Right lobe of liver (tissue), 4 donors: Measurements from ENCODE around the gene HELQ.

ENCODE experiments used
- POLR2A ChIP-seq: fragments of 450-650 bp; IDR thresholded peaks from one replicate; pipeline ENCODE4 v1.6.1; 2017; ENCODE audit warnings: antibody characterized with exemption, mild to moderate bottlenecking
- TF ChIP-seq, protein P1 (sequence below), 4 donors: fragments of 200-600 bp in 3 of 4; fragments of 450-650 bp in 1 of 4; IDR thresholded peaks; one replicate each; pipeline versions ENCODE4 v1.5.1 to v1.8.0; 2016 to 2022; ENCODE audit warnings: antibody characterized with exemption in 4 of 4, mild to moderate bottlenecking in 2 of 4
- donor health status: DM: no; HTN: no; CAD: no.
- donor health status: DM: no; HTN: no; CAD: no.
- donor health status: DM: no; HTN: yes; CAD: no.

DNA sequence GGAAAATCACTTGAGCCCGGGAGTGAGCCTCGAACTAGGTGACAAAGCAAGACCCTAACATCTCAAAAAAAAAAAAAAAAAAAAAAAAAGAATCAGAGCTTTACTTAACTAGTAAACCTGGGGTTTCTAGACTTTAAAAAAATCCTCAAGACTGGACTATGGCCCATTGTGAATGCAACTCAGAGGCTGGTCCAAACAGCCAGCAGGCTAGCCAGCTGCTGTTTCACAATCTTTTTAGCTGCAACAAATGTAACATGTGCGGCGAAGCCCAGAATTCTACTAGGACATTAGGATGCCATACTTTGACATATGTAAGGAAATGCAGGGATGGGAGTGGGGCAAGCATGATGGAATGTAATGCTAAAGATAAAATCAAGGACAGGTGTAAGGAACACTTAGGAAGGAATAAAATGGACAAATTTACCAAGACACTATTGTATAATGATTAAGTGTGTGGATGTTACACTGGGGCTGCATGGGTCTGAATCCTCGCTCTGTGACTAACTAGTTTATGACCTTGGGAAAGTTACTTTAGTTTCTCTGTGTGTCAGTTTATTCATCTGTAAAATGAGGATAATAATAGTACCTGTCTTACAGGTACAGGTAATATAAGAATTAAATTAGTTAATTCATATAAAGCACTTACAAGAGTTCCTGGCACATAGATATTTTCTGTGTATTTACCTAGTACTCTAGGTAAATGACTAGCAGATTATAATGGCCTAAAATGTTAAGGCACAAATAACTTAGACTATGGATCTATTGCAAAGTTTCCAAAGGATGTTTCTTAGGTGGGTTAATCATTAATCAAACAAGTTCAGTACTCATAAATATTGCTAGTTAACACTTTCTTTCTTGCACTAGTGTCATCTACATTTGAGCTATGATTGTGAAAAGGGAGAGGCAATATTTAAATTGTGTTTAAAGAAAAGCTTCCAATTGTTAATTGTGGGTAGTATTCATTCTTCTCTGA, 49.5 kb downstream of the HELQ start:
- no peak for TF ChIP-seq POLR2A
- TF ChIP-seq, protein P1, sequence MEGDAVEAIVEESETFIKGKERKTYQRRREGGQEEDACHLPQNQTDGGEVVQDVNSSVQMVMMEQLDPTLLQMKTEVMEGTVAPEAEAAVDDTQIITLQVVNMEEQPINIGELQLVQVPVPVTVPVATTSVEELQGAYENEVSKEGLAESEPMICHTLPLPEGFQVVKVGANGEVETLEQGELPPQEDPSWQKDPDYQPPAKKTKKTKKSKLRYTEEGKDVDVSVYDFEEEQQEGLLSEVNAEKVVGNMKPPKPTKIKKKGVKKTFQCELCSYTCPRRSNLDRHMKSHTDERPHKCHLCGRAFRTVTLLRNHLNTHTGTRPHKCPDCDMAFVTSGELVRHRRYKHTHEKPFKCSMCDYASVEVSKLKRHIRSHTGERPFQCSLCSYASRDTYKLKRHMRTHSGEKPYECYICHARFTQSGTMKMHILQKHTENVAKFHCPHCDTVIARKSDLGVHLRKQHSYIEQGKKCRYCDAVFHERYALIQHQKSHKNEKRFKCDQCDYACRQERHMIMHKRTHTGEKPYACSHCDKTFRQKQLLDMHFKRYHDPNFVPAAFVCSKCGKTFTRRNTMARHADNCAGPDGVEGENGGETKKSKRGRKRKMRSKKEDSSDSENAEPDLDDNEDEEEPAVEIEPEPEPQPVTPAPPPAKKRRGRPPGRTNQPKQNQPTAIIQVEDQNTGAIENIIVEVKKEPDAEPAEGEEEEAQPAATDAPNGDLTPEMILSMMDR (IDR thresholded peaks at IDR 0.05): no peak
